GM23338 (cell line): Measurements from ENCODE around the gene HCK. TPM values are rescaled to one million over a fixed set of nuclear protein-coding genes. Genes with fewer than 3 reads are reported as not detected.

Source experiments
- ATAC-seq: fragments of 200-7000 bp; cut with Tn5 transposase; 3 replicates; pipeline ENCODE4 v1.9.1; 2020
- DNase-seq: peaks from one replicate; pipeline ENCODE4 v3.0.0-alpha.2; 2015; ENCODE audit warnings: low spot score
- H2AFZ ChIP-seq: fragments of 200-600 bp; sonication (generic); 2 replicates; pipeline ENCODE4 v1.8.0; 2016; ENCODE audit warnings: antibody characterized with exemption, mild to moderate bottlenecking, moderate library complexity
- H3F3A ChIP-seq: fragments of 200-600 bp; sonication (generic); replicated peaks from 2 replicates; pipeline ENCODE4 v1.8.0; 2017; ENCODE audit warnings: antibody characterized with exemption, mixed run types, low read depth
- H3K27ac ChIP-seq: fragments of 200-600 bp; sonication (generic); 2 replicates; pipeline ENCODE4 v1.6.1; 2016; ENCODE audit warnings: low read depth
- H3K27me3 ChIP-seq: fragments of 200-600 bp; sonication (generic); 2 replicates; pipeline ENCODE4 v1.8.0; 2016; ENCODE audit warnings: mild to moderate bottlenecking, mixed run types, moderate library complexity; ENCODE audit not compliant: insufficient read depth
- H3K36me3 ChIP-seq: fragments of 200-600 bp; sonication (generic); 2 replicates; pipeline ENCODE4 v1.8.0; 2016; ENCODE audit warnings: mild to moderate bottlenecking; ENCODE audit not compliant: insufficient read depth
- H3K4me1 ChIP-seq: fragments of 200-600 bp; sonication (generic); 2 replicates; pipeline ENCODE4 v1.8.0; 2016; ENCODE audit warnings: mild to moderate bottlenecking, moderate library complexity; ENCODE audit not compliant: insufficient read depth
- H3K4me2 ChIP-seq: fragments of 200-600 bp; sonication (generic); 2 replicates; pipeline ENCODE4 v1.7.1; 2017; ENCODE audit warnings: mixed run types
- H3K4me3 ChIP-seq: fragments of 200-600 bp; sonication (generic); 2 replicates; pipeline ENCODE4 v1.6.1; 2016; ENCODE audit warnings: mixed run types
- H3K79me2 ChIP-seq: fragments of 200-600 bp; sonication (generic); replicated peaks from 2 replicates; pipeline ENCODE4 v1.8.0; 2017; ENCODE audit warnings: mild to moderate bottlenecking; ENCODE audit not compliant: insufficient read depth
- H3K9me2 ChIP-seq: fragments of 200-600 bp; sonication (generic); 2 replicates; pipeline ENCODE4 v1.8.0; 2017; ENCODE audit not compliant: insufficient read depth
- H4K20me1 ChIP-seq: fragments of 200-600 bp; sonication (generic); replicated peaks from 2 replicates; pipeline ENCODE4 v1.8.0; 2017; ENCODE audit warnings: mild to moderate bottlenecking; ENCODE audit not compliant: insufficient read depth
- H3K27ac Mint-ChIP-seq: 2 replicates; pipeline ENCODE4 v1.8.0; 2020; ENCODE audit warnings: inconsistent platforms, mild to moderate bottlenecking, moderate library complexity, mixed read lengths
- H3K27me3 Mint-ChIP-seq: 3 replicates; pipeline ENCODE4 v1.8.0; 2022; ENCODE audit warnings: low read depth, mild to moderate bottlenecking, moderate library complexity, mixed read lengths, inconsistent platforms; ENCODE audit not compliant: insufficient read depth, poor library complexity
- H3K36me3 Mint-ChIP-seq: 3 replicates; pipeline ENCODE4 v1.8.0; 2021; ENCODE audit warnings: low read depth, mild to moderate bottlenecking, inconsistent platforms, moderate library complexity, mixed read lengths
- H3K4me1 Mint-ChIP-seq: 3 replicates; pipeline ENCODE4 v1.8.0; 2020; ENCODE audit warnings: mild to moderate bottlenecking, inconsistent platforms, mixed read lengths
- H3K4me3 Mint-ChIP-seq: 3 replicates; pipeline ENCODE4 v1.8.0; 2021; ENCODE audit warnings: moderate library complexity, mild to moderate bottlenecking, inconsistent platforms, mixed read lengths
- H3K9me3 Mint-ChIP-seq: 3 replicates; pipeline ENCODE4 v1.8.0; 2020; ENCODE audit warnings: moderate library complexity, mild to moderate bottlenecking, inconsistent platforms, mixed read lengths
- CREB1 ChIP-seq: fragments of 250-450 bp; sonication (Bioruptor Pico); IDR thresholded peaks from 2 replicates; pipeline ENCODE4 v1.5.0; 2020; ENCODE audit warnings: low read depth, mild to moderate bottlenecking, moderate library complexity
- CTCF ChIP-seq, 2 experiments: fragments of 200-600 bp in 1 of 2; sonication (generic) in 1 of 2; conservative IDR thresholded peaks; 2 replicates each; pipeline versions ENCODE4 v1.5.1 to v1.6.1; 2016 to 2017; ENCODE audit warnings: antibody characterized with exemption in 2 of 2, low read depth in 2 of 2, mild to moderate bottlenecking in 2 of 2, moderate library complexity in 1 of 2
- ETS1 ChIP-seq: IDR thresholded peaks from 2 replicates; pipeline ENCODE4 v1.6.1; 2016; ENCODE audit warnings: antibody characterized with exemption
- EZH2 ChIP-seq: fragments of 200-600 bp; sonication (generic); IDR thresholded peaks from one replicate; pipeline ENCODE4 v1.8.0; 2017; ENCODE audit warnings: antibody characterized with exemption, mild to moderate bottlenecking, low read depth; ENCODE audit not compliant: unreplicated experiment
- EZH2phosphoT487 ChIP-seq: fragments of 200-600 bp; sonication (generic); IDR thresholded peaks from one replicate; pipeline ENCODE4 v1.8.1; 2018; ENCODE audit warnings: antibody characterized with exemption; ENCODE audit not compliant: unreplicated experiment
- JUNB ChIP-seq: IDR thresholded peaks from one replicate; pipeline ENCODE4 v1.6.1; 2016; ENCODE audit warnings: antibody characterized with exemption; ENCODE audit not compliant: unreplicated experiment
- NANOG ChIP-seq: IDR thresholded peaks from 2 replicates; pipeline ENCODE4 v1.6.1; 2016; ENCODE audit warnings: antibody characterized with exemption, borderline replicate concordance
- POLR2AphosphoS5 ChIP-seq: IDR thresholded peaks from 2 replicates; pipeline ENCODE4 v1.6.1; 2016; ENCODE audit warnings: antibody characterized with exemption, low read depth
- REST ChIP-seq: IDR thresholded peaks from one replicate; pipeline ENCODE4 v1.6.1; 2018; ENCODE audit warnings: antibody characterized with exemption; ENCODE audit not compliant: unreplicated experiment
- STAT1 ChIP-seq: IDR thresholded peaks from one replicate; pipeline ENCODE4 v1.6.1; 2016; ENCODE audit warnings: antibody characterized with exemption; ENCODE audit not compliant: unreplicated experiment
- ZNF114 ChIP-seq: fragments of 250-450 bp; sonication (Bioruptor Pico); IDR thresholded peaks from 2 replicates; pipeline ENCODE4 v1.5.0; 2020; ENCODE audit warnings: mild to moderate bottlenecking, moderate library complexity
- ZNF331 ChIP-seq: fragments of 250-450 bp; sonication (Bioruptor Pico); IDR thresholded peaks from 2 replicates; pipeline ENCODE4 v1.5.0; 2020; ENCODE audit warnings: low read depth, mild to moderate bottlenecking, moderate library complexity
- ZNF462 ChIP-seq: fragments of 250-450 bp; sonication (Bioruptor Pico); IDR thresholded peaks from 2 replicates; pipeline ENCODE4 v1.5.0; 2020; ENCODE audit warnings: mild to moderate bottlenecking, moderate library complexity
- polyA plus RNA-seq: library from polyadenylated mRNA; unstranded; fragments of >200 nt; fragmentation: Nextera tagmentation; extraction: Ambion mirVana; gene quantifications from 2 replicates; pipeline ENCODE4 v1.2.1, GENCODE V29; 2016
- total RNA-seq: library from RNA; depleted of rRNA; stranded (reverse); fragments of >200 nt; shearing (Covaris generic); gene quantifications from 2 replicates; pipeline ENCODE4 v1.2.3, GENCODE V29; 2014

HCK gene
- total and polyA plus RNA-seq, 2 experiments from 2014 or later = 0.97 TPM; not detected in 1

- Histone ChIP-seq H4K20me1 (peaks cover 20% of the 10 kb centered on the region), H3K79me2 (peaks cover 89% of the 10 kb centered on the region), H3K4me3 (no peak overlapping the region), H3K4me1 (peaks cover 10% of the 10 kb centered on the region), H3K9me2 (no peaks in the 10 kb centered on the region), H3K4me2 (peak overlapping the region; percentile 25; the same call in 1 of the 2 replicates), H2AFZ (no peak overlapping the region), H3K27ac (no peak overlapping the region), H3F3A (no peaks in the 10 kb centered on the region), H3K36me3 (peaks cover 3% of the 10 kb centered on the region), H3K27me3 (no peaks in the 10 kb centered on the region)
- Mint-ChIP-seq H3K4me3 (no peak overlapping the region), H3K27ac (no peak overlapping the region), H3K9me3 (peaks cover 15% of the 10 kb centered on the region), H3K36me3 (peaks cover 29% of the 10 kb centered on the region), H3K27me3 (peaks cover 8% of the 10 kb centered on the region), H3K4me1 (peaks cover 24% of the 10 kb centered on the region; the same call in 2 of the 3 replicates)
- ATAC-seq = no peak
- no peak for DNase-seq
- TF ChIP-seq CTCF (conservative IDR thresholded peaks at IDR 0.05; ENCODE audit: low read depth in 2 of 2) (no peak), POLR2AphosphoS5 (no peak), NANOG (no peak), CREB1 (CRISPR knock-in tag) (no peak), JUNB (no peak), EZH2phosphoT487 (no peak), ZNF331 (no peak), ETS1 (no peak), REST (no peak), STAT1 (no peak), EZH2 (no peak), ZNF462 (CRISPR knock-in tag) (no peak), ZNF114 (no peak)
Observed at GRCh38 chr20:32127347-32127746, 75.3 kb downstream of the HCK start.
